GM13976 (cell line): ENCODE results near the gene PTPN1.

Experiments used
- DNase-seq: peaks from one replicate; pipeline ENCODE4 v3.0.0; 2012; ENCODE audit warnings: low spot score
- in situ Hi-C: fragments of 300-500 bp; cut with MboI; formaldehyde crosslinking; loops from one replicate; pipeline ENCODE4 v1.12.0; 2022; ENCODE audit warnings: low sequenced_read_pairs, mixed read lengths, inconsistent platforms; ENCODE audit not compliant: unreplicated experiment
- TF ChIP-seq, protein P1 (sequence below): IDR thresholded peaks from 2 replicates; pipeline ENCODE4 v1.5.1; 2012; ENCODE audit warnings: borderline replicate concordance, mild to moderate bottlenecking; ENCODE audit not compliant: insufficient read depth; ENCODE audit errors: extremely low read depth, missing control alignments, control extremely low read depth

Gene PTPN1

DNA sequence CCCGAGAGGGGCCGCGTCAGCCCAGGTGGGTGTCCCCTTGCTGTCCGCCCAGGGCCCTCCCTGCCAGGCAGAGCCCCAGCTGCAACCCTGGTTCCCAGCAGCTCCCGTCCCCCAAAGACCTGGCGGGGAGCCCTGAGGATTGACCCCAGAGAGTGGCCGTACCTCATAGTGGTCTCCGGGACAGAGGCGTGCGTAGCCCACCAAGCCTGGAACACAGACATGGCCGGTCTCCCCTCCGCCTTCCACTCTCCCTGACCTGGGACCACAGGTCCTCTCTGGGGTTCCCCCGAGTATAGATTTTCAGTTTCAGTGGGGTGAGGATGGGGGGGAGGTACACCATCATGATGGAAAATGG is 98.5 kb downstream of the PTPN1 start:
- no peak for DNase-seq
- in situ Hi-C loops = no loop called here
- TF ChIP-seq, protein P1, sequence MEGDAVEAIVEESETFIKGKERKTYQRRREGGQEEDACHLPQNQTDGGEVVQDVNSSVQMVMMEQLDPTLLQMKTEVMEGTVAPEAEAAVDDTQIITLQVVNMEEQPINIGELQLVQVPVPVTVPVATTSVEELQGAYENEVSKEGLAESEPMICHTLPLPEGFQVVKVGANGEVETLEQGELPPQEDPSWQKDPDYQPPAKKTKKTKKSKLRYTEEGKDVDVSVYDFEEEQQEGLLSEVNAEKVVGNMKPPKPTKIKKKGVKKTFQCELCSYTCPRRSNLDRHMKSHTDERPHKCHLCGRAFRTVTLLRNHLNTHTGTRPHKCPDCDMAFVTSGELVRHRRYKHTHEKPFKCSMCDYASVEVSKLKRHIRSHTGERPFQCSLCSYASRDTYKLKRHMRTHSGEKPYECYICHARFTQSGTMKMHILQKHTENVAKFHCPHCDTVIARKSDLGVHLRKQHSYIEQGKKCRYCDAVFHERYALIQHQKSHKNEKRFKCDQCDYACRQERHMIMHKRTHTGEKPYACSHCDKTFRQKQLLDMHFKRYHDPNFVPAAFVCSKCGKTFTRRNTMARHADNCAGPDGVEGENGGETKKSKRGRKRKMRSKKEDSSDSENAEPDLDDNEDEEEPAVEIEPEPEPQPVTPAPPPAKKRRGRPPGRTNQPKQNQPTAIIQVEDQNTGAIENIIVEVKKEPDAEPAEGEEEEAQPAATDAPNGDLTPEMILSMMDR = no peak

DNA sequence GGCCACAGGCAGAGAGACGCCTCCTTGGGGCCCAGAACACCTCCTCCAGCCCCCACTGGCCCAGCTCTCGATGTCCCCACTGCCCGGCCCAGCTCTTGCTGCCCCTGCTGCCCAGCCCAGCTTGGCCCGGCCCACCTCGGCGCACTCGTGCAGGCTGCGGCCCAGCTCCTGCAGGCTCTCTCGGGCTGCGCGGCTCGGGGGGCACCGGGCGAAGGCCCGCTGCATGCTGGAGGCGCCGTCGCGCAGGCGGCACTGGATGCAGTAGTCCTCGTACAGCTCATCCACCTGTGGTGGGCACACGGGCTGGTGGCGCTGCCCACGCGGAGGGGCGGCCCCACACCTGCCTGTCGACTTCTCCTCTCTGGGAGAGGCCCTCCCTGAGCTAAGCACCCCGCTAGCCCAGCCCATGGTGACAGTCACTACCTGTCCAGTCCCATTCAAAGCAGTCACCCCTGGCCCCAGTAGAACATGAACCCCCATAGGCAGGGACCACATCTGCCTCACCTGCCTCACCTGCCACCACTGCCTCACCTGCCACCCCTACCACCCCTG is 99.3 kb downstream of the PTPN1 start:
- TF ChIP-seq, protein P1 = no peak
- no peak for DNase-seq
- in situ Hi-C loops = no loop called here

DNA sequence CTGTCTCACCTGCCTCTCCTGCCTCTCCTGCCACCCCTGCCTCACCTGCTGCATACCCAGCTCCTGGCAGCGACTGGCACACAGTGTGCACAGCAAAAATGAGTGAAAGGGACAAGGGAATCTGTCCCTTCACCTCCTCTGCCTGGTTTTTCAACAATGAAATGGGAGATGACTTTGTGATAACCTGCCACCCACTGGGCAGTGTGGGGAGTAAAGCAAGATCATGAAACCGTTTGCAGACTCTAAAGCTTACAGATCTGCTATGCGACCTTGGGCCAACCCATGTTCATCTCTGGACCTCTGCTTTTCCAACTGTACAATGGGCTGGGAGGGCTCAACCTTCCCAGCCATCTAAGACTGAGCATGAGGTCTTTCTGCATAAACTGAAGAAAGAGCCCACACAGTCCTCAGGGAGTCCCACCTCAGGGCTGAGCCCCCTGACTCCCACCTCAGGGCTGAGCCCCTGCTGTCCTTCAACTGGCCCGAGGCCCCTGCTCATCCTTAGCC is 100.1 kb downstream of the PTPN1 start:
- in situ Hi-C loops = no loop called here
- TF ChIP-seq, protein P1 = no peak
- no peak for DNase-seq

DNA sequence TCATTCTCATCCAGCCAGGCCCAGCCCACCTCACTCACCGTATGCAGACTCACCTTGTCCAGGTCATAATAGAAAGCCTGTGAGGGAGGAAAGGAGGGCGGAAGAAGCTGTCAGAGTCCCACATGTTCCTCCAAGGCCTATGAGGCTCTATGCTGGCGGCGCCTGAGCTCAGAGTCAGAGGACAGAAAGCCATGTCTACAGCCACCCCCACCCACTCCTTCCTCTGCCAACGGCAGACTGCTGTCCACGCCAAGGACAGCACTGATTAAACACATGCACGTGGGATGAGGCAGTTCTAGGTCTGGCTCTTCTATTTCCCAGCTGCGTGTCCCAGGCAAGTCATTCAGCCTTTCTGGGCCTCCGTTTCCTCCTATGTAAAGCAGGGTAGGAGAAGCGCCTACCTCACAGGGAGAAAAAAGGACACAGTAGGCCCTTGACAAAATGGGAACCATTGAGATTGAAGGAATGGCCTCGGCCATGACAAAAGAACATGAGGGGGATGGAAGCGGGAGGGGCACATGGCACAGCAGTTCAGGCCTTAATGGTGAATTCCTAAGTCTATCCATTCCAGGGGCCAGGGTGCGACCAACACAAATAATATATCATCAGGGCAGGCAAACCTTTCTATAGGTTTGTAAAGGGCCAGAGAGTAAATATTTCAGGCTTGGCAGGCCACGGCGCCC is 101.1 kb downstream of the PTPN1 start:
- no peak for DNase-seq
- in situ Hi-C loops = no loop called here
- TF ChIP-seq, protein P1 = no peak

DNA sequence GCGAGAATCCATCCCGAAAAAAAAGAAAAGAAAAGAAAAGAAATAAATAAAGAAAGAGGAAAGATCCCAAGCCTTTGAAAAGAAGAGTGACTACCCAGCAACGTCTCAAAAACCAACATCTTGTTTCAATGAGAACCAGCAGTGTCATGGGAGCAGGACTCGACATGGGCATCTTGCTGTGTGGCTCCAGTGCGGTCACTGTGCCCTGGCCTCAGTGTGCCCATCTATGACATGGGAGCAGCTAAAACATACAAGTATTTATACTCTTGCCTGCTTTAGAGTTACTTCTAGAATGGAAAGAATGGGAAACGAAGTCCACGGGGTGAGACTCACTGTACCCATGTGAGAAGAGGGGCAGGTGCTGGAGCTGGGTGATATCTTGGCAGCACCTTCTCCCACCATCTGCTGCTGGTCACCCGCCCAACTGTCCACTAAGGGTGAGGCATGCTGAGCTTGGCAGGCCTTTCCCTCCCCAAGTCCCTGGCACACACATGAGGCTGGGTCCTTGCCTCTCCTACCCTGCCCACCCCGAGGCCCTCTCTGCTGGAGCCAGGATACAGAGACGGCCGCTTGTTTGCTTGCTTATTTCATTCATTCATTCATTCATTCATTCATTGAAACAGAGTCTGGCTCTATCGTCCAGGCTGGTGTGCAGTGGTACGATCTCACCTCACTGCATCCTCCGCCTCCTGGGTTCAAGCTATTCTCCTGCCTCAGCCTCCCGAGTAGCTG is 103.4 kb downstream of the PTPN1 start:
- DNase-seq = no peak
- TF ChIP-seq, protein P1 = no peak
- in situ Hi-C loops = no loop called here

DNA sequence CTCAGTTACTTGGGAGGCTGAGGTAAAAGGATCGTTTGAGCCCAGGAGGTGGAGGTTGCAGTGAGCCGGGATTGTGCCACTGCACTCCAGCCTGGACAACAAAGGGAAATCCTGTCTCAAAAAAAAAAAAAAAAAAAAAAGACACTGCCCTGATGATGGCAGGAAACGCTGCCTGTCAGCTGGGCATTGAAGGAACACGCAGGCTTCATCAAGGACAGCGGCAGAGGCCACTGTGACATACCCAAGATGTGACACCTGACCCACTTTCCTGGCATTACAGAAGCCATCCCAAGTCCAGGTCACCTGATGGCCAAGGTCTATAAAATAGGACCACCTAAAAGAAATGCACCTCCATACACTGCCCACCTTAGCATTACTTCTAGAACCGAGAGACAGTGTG is 105.2 kb downstream of the PTPN1 start:
- in situ Hi-C loops = no loop called here
- TF ChIP-seq, protein P1 = no peak
- DNase-seq = no peak
